Uterus (tissue), 2 donors: Measurements from ENCODE around the gene SNX19.

Experiments
- POLR2A ChIP-seq, 2 donors: fragments of 450-650 bp; IDR thresholded peaks; one replicate each; pipeline ENCODE4 v1.6.1; 2016; ENCODE audit warnings: antibody characterized with exemption in 2 of 2, mild to moderate bottlenecking in 1 of 2, moderate library complexity in 1 of 2
- TF ChIP-seq, protein P1 (sequence below), 4 experiments: fragments of 200-600 bp in 2 of 4; fragments of 450-650 bp in 2 of 4; sonication (generic) in 2 of 4; IDR thresholded peaks; one replicate each; pipeline ENCODE4 v1.5.1; 2016 to 2019; ENCODE audit warnings: antibody characterized with exemption in 4 of 4, mild to moderate bottlenecking in 2 of 4, moderate library complexity in 1 of 4

DNA sequence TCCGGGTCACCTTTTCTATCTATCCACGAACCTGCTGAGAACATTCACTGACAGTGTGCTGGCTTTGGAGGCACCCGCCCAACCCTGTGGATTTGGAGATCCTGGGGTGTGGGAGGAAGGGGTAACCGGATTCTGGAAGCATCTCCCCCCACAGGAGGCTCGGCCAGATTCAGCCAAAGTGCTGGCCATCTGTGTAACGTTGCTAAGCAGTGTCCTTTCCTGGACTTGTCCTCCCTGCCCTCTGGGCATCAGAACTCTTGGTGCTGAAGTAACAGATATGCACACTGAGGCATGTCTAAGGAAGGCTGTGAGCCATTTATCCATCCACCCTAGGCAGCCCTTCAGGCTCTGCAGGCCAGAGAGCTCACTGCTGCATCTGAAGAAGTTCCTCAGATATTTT lies 85.7 kb downstream of the SNX19 start:
- TF ChIP-seq, protein P1, sequence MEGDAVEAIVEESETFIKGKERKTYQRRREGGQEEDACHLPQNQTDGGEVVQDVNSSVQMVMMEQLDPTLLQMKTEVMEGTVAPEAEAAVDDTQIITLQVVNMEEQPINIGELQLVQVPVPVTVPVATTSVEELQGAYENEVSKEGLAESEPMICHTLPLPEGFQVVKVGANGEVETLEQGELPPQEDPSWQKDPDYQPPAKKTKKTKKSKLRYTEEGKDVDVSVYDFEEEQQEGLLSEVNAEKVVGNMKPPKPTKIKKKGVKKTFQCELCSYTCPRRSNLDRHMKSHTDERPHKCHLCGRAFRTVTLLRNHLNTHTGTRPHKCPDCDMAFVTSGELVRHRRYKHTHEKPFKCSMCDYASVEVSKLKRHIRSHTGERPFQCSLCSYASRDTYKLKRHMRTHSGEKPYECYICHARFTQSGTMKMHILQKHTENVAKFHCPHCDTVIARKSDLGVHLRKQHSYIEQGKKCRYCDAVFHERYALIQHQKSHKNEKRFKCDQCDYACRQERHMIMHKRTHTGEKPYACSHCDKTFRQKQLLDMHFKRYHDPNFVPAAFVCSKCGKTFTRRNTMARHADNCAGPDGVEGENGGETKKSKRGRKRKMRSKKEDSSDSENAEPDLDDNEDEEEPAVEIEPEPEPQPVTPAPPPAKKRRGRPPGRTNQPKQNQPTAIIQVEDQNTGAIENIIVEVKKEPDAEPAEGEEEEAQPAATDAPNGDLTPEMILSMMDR (IDR thresholded peaks at IDR 0.05): no peak
- TF ChIP-seq POLR2A (IDR thresholded peaks at IDR 0.05): no peak
